ENCODE measurements around the gene NDUFS3. TPM values are rescaled to one million over a fixed set of nuclear protein-coding genes. Genes with fewer than 3 reads are reported as not detected.
"Not testable (repeated sequence)": the region's sequence is repeated elsewhere in the genome, so short reads cannot be mapped to it uniquely, and the experiment has no call there.

NDUFS3 gene
- 144 and 149 TPM in 2 replicates for total RNA-seq (2014; rRNA removed; shearing (Covaris generic))

DNA sequence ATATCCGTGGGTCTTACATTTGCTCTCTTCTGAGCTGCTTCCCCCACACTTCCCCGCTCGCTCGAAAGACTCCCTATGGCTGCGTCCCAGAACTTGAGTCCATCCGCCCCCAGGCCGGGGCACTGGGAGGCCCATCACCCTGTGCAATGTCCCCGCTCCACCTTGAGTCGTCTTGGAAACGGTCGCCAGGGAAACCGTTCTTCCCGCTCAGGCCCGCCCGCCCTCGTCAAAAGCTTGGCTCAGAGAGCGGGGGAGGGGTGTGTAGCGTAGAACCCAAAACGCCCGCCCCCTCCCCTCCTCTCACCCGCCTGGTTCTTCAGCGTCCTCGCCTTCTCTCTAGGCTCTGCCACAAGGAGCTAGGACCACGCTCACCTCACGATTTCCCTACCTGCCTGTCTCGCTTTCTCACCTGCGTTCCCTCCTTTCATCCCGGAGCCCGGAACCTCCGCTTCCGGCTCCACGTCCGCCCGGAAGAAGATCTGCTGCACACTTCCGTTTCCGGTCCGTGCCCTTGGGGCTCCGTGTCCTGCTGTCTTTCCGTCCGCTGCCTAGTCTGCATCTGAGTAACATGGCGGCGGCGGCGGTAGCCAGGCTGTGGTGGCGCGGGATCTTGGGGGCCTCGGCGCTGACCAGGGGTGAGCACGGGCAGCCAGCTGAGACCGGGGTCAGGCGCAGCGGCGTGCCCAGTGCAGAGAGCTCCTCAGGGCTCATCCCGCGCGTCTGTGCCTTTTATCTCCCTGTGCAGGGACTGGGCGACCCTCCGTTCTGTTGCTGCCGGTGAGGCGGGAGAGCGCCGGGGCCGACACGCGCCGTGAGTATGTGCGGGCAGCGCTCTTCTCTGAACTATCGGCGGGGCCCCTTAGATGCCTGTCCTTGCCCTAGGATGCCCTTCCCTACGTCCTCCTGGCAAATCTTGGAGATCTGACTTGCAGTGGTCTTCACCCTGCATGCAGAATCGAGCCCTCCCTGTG is at the start of gene NDUFS3, which contains the start of gene KBTBD4:
TSS of gene NDUFS3 (plus strand) at position 551 of the 971 bp plus-strand sequence. CDS start at position 569, 18 bp downstream.
TSS of gene KBTBD4 (minus strand) at position 447 of the 971 bp plus-strand sequence. CDS start at position 428, 19 bp downstream.
- peak; percentile 98 for DNase-seq (ENCODE audit: low spot score)

DNA sequence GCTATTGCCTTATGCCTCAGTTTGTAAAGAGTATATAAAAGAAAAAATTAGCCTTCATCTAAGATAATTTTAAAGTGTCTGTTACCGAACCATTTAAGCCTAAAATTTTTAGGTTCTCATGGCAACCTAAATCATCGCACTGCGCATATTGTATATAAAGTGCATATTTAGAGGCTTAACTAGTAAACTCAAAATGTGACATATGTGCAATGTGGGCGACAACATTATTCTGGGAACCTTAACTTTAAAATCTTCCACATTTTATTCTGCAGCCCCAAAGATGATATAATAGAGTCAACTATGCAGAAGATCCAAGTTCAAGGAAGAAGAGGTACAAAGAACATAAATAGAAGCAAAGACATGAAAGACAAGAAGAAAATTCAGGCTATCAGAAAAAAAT is 48.9 kb upstream of the NDUFS3 start:
- DNase-seq (ENCODE audit: low spot score) = no peak

DNA sequence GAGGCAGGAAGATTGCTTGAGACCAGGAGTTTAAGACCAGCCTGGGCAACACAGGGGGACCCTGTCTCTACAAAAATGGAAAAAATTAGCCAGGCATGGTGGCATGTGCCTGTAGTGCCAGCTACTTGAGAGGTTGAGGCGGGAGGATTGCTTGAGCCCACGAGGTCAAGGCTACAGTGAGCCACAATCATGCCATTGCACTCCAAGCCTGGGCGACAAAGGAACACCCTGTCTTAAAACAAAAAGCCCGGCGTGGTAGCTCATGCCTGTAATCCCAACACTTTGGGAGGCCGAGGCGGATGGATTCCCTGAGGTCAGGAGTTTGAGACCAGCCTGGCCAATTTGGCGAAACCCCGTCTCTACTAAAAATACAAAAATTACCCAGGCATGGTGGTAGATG is 48.2 kb upstream of the NDUFS3 start:
- not testable (repeated sequence) for DNase-seq (ENCODE audit: low spot score)

DNA sequence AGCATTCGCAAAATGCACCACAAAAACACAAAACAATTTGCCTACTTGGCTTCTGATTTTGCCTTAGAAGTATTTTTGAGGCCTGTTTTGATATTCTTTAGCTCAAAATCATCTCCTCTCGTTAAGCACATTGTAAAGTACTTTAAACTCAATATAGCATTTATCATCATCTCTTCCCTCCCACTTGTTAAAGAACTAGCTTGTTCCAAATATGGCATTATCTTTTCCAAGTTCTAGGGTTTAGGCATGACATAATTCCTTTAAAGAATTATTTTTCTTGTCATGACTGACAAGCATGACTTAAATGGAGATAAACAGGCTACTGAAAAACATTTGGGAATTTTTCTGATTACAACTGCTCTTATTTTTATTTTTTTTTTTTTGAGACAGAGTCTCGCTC is 47.2 kb upstream of the NDUFS3 start:
- no peak for DNase-seq (ENCODE audit: low spot score)

DNA sequence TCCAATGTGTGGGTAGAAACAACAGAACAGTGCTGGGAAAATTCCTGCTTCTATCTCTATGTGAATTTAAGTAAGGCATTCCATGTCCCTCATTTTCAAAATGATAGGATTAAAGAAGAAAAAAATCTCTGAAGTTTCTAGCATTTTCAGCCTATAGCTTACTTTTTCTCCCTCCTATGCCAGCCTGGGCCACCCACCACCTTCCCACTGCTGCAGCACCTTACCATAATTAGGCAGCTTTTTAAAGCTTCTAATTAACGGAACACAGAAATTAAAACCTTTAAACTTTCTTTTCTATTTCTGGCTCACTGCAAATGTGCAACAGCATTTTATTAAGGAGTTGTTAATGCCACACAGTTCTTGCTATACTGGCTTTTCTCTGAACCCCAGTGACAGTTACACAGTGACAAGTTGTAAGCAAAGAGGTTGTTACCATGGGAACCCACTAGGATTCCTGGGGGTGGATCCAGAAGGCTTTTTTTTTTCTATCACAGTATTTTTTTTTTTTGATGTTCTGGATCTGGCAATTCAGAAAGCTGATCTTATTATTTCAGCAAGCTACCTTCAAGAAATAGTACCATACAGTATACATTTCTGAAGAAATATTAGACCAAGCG is 46.2 kb upstream of the NDUFS3 start:
- no peak for DNase-seq (ENCODE audit: low spot score)

DNA sequence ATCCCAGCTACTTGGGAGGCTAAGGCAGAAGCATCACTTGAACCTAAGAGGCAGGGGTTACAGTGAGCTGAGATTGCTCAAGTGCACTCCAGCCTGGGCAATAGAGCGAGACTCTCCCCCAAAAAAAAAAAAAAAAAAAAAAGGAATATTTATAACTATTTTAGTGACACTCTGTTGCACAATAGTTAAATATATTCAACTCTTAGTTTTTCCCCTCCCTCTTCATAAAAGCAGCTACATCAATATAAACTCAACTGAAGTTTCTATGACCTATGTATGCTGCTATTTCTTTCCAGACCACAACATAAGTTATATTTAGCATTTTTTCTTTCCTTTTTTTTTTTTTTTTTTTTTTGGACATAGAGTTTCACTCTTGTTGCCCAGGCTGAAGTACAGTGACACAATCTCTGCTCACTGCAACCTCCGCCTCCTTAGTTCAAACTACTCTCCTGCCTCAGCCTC is 45.2 kb upstream of the NDUFS3 start:
- DNase-seq (ENCODE audit: low spot score) = no peak

DNA sequence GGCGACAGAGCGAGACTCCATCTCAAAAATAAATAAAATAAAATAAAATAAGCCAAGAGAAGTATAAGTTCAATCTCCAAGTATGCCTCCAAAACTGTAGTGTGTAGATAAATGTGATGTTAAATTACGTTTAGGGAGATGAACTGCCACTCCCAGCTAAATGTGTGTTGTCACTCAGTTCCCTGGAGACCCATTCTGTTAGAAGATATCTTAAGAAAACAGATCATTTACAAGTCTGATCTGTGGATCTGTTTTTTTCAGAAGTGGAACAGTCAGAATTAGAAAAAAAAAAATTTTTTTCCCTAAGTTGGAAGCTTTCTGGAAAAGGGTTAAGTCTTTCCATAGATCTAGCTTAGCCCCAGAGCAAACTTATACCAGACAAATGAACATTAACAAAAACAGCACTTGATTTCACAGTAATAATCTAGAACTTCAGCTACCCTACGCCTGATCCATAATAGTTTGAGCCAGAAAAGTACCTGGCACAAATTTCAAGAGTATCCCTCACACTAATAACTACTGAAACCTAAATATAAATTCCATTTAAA is 44.1 kb upstream of the NDUFS3 start:
- DNase-seq (ENCODE audit: low spot score) = no peak

DNA sequence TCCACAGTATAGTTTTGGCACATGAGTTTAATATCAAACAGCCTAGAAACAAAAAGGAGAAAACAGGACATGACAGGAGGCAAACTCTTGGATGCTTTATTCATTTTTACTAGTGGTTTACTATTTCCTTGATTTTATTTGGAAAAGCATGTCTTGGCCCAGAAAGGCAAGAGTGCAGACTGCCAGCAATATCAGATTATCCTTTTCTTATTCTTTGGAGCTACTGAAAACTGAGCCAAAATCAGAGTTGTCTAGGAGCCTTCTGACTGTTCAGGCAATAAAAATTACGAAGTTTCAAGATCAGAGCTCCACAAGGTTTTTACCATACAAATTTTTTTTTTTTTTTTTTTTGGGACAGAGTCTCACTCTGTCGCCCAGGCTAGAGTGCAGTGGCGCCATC is 42.0 kb upstream of the NDUFS3 start:
- DNase-seq (ENCODE audit: low spot score) = no peak

DNA sequence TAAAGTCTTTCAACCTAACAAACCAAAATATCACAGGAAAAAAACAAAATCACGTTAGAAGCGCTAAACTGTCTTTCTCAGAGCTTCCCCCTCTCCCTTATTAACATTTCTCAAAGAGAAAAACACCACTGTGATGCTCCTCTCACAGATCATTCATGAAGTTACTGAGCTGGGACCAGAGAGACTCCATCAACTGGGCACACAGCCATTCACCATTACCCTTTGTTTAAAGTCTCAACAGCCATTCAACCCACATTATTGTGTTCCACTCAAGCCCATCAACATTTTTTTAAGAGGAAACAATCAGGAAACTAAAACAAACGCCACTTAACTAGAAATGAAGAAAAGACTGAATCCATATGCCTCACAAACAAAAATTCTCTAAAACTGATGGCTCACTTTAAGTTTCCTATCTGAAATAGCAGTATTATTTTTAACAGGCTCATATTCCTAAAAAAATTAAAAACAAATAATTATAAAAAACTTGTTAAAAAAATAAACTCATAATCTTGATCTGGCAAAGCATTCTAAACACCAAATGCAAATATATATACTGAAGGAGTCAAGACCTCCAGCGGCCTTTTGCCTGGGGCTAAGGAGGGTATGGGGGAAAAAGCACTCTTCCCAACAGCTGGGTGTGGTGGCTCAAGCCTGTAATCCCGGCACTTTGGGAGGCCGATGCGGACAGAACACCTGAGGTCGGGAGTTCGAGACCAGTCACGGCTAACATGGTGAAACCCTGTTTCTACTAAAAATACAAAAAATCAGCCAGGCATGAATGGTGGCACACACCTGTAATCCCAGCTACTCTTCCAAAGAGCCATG is 39.9 kb upstream of the NDUFS3 start:
- no peak for DNase-seq (ENCODE audit: low spot score)

DNA sequence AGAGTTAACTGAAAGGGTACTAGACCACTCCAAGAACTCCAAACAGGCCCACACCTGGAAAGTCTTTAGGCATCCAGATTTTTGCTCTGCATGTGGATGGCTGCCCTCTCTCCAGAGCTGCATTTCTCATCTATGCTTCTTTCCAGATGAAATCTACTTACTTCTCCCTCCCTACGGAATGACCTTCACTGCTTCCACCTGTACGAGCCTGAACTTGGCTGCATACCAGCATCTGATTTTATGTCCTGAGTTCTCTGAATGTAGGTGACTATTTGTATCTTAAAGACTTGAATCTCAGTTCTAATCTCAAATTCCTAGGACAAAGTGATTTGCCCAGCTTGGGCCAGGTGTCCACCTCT is 39.2 kb upstream of the NDUFS3 start:
- no peak for DNase-seq (ENCODE audit: low spot score)

DNA sequence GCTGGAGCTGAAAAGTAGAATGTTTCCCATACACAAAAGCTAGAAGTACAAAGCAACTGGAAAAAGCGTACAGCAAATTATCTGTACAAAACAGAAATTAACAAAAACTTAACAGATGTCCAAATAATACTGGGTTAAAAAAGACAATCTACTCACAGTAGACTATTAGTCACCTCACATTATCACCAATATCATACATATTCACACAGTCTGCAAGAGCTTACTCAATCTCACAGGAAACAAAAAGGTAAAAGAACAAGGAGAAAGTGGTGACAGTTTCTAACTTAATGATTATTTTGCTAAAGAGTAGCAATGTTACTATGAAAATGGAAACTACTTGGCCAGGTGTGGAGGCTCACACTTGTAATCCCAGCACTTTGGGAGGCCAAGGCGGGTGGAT is 37.8 kb upstream of the NDUFS3 start:
- no peak for DNase-seq (ENCODE audit: low spot score)

DNA sequence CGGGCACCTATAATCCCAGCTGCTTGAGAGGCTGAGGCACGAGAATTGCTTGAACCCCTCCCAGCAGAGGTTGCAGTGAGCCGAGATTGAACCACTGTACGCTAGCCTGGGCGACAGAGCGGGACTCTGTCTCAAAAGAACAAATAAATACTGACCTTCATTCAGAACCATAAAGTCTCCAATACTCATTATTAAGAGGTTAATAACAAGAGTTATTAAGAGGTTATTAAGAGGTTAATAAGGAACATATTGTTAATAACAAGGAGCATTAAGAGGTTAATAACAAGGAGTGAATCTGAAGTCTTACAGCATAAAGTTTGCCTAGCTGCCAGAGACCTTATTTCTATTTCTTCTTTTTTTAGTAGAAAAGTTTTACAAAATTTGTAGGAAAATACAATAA is 33.6 kb upstream of the NDUFS3 start:
- no peak for DNase-seq (ENCODE audit: low spot score)

DNA sequence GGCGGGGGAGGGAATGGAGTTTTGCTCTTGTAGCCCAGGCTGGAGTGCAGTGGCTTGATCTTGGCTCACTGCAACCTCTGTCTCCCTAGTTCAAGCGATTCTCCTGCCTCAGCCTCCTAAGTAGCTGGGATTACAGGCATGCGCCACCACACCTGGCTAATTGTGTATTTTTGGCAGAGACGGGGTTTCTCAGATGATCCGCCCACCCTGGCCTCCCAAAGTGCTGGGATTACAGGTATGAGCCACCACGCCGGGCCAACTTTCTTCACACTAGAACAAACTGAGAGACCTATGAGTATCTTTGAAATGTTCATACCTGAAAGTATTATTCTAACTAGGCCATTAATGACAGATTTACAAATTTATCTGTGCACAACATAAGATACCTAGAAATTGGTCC is 32.6 kb upstream of the NDUFS3 start:
- DNase-seq (ENCODE audit: low spot score) = not testable (repeated sequence)

DNA sequence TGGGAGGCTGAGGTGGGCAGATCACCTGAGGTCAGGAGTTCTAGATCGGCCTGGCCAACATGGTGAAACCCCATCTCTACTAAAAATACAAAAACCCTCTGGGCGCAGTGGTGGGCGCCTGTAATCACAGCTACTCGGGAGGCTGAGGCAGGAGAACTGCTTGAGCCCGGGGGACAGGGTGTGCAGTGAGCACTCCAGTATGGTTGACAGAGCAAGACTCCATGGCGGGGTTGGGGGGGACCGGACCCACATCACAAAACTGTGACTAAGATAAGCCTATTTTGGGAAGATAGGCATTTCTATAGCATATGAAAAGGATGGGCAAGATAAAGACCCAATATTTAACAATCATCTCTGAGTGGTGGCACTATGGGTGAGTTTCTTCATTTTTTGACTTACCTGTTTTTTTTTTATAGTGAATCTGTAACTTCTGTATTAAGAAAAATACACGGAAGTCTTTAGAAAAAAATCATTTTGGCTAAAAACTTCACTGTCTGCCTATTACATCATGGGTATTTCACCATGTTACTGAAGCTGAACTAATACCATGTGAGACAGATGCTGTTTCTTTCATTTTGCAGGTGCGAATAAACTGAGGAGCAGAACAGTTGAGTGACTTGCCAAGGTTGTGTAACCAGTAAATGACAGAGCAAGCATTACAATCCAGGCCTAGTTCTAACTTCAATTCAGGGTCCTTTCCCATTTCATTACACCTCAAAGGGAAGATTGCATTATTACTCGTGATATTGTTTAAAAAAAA is 28.4 kb upstream of the NDUFS3 start:
- no peak for DNase-seq (ENCODE audit: low spot score)

DNA sequence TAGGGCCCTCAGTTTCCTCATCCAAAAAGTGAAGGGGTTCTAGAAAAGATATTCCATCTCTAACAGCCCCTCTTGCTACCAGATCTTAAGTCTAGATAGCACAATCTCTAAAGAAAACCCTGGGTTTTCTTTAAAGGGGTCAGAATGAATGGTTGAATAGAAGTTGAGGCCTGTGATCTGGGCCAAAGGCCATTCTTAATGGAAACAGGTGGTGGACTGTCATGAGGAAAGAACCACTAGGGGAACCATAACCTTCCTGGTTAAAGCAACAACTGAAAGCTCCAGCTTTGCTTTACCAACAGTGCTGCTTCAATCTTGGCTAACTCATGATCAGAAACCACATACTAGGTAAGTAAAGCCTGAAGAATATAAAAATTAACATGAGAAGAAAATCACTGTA is 27.8 kb upstream of the NDUFS3 start:
- peak; percentile 58 for DNase-seq (ENCODE audit: low spot score)

DNA sequence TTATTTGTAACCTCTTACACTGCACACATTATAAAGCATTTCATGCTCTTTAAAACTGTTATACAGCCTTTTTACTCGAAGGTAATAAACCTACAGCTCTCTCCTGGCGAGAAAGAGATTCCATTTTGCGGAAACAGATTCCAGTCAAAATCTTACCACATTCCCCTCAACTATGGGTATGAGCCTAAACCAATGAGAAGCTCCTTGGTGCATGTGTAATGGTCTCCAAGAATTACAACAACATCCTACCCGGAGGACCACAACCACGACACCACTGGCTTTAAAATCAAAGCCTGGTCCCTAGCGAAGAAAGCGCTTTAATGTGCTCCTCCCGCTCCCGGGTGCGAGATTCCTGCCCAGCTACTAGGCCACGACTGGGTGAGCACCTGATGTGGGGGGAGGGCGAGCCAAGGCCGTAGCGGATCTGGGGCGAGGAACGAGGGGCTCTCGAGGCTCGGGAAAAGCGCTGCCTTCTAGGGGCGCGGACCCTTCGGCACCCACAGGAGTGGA is 26.8 kb upstream of the NDUFS3 start:
- peak; percentile 76 for DNase-seq (ENCODE audit: low spot score)

DNA sequence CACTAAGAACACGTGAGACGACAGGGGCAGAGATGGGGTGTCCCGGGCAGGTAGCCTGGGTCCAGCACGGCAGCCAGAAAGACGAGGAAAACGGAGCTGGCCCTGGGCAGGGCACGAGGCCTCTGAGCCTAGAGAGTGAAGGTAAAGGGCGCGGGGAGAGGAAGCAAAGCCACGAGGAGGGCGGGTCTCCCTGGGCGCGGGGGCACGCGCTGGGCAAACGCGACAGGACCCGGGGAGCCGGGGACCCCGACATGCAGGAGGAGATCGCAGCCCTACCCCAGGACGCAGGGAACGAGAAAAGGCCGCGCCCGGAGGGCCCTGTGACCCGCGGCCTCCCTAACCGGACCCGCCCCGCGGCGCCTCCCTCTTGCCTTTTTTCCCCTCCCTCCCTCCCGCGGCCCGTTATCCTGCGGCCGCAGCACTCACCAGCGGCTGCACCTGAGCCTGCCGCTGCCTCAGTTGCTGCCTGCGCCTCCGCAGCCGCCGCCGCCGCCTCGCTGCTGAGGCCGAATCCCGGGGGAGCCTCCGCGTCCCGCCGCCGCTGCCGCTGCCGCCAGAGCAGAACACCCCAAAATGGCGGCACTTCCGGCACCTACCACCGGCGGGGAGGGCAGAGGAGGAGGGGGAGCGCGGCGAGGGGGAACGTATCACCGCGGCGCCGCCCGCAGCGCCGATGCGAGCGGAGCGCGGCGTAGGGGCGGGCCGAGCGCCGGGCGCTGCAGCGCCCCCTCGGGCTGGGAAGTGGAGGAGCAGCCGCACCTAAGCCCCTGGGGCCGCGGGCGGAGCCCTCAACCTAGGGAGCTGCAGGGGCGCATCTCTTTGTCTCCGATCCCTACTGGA is 26.1 kb upstream of the NDUFS3 start, which contains the start of gene CELF1:
TSS of gene CELF1 (minus strand) at position 567 of the 840 bp plus-strand sequence. CDS start 53,609 bp downstream, outside the sequence.
- DNase-seq (ENCODE audit: low spot score) = peak; percentile 95

DNA sequence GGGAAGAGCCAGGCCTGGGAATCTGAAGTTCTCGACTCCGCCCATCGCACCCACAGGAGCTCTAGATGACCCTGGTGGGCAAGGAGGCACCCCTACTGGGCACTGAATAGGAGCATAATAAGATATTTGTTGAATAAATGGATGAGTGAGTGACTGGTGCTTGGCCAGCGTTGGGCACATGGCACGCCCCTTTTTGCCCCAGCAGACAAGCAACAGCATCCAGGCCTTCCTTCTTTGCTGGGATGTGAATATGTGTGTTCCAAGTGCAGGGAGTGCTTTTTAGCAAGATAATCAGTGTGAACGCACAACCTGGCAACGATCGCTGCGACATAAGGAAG is 25.5 kb upstream of the NDUFS3 start:
- DNase-seq (ENCODE audit: low spot score) = no peak

DNA sequence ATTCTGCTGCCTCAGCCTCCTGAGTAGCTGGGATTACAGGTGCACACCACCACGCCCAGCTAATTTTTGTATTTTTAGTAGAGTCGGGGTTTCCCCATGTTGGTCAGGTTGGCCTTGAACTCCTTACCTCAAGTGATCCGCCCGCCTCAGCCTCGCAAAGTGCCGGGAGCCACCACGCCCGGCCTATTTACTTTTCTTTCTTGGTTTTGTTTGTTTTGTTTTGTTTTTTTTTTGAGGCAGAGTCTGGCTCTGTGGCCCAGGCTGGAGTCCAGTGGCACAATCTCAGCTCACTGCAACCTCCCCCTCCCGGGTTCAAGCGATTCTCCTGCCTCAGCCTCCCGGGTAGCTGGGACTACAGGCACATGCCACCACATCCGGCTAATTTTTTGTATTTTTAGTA is 21.9 kb upstream of the NDUFS3 start:
- DNase-seq (ENCODE audit: low spot score) = not testable (repeated sequence)

DNA sequence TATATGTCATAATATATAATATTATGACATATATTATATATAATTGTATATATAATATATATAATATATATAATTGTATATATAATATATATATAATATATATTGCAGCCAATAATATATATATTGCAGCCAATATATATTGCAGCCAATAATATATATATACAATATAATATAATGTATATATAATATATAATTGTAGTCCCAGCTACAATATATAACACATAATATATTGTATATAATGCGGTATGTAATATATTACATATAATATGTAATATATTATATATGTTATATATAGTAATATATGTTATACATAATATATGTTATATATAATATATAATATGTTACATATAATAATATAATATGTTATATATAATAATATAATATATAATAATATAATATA is 20.2 kb upstream of the NDUFS3 start:
- DNase-seq (ENCODE audit: low spot score) = no peak

All from HT-29 (cell line).